Measurements from ENCODE around the gene CIROP.

GRCh38 chr14:23153851-23154796 lies 49.3 kb upstream of the CIROP start:
- no peak for TF ChIP-seq POLR2A (IDR thresholded peaks at IDR 0.05; ENCODE audit: low read depth, low read length)
- TF ChIP-seq POLR2AphosphoS5 (IDR thresholded peaks at IDR 0.05; ENCODE audit: low read depth, low read length) = no peak
